GM21381 (cell line): Measurements from ENCODE around the gene ZBED4.

Source experiments
- ATAC-seq: cut with Tn5 transposase; IDR thresholded peaks from one replicate; pipeline ENCODE4 v1.9.1; 2021; ENCODE audit warnings: mild to moderate bottlenecking, moderate library complexity; ENCODE audit not compliant: unreplicated experiment

ZBED4 gene

GRCh38 chr22:49872347-49872746, 18.7 kb downstream of the ZBED4 start:
- ATAC-seq, result no peak

GRCh38 chr22:49873228-49873940, 19.7 kb downstream of the ZBED4 start:
- ATAC-seq, result no peak

GRCh38 chr22:49877642-49878041, 24.0 kb downstream of the ZBED4 start:
- ATAC-seq, result no peak

GRCh38 chr22:49878206-49878605, 24.6 kb downstream of the ZBED4 start:
- ATAC-seq, result no peak

- no peak for ATAC-seq
These were observed 26.2 kb downstream of the ZBED4 start for GRCh38 chr22:49879871-49880270.

- no peak for ATAC-seq
These were observed 26.6 kb downstream of the ZBED4 start for GRCh38 chr22:49880281-49880680.

GRCh38 chr22:49881856-49882255, 28.2 kb downstream of the ZBED4 start:
- ATAC-seq, result no peak

GRCh38 chr22:49882519-49883293, 29.1 kb downstream of the ZBED4 start:
- ATAC-seq, result no peak

- no peak for ATAC-seq
These were observed 29.6 kb downstream of the ZBED4 start for GRCh38 chr22:49883294-49883640.

- no peak for ATAC-seq
These were observed 30.4 kb downstream of the ZBED4 start for GRCh38 chr22:49884075-49884474.

- ATAC-seq, result no peak
These were observed 31.0 kb downstream of the ZBED4 start for GRCh38 chr22:49884503-49885260.

- ATAC-seq, result no peak
These were observed 31.6 kb downstream of the ZBED4 start for GRCh38 chr22:49885281-49885680.

GRCh38 chr22:49885881-49886280, 32.2 kb downstream of the ZBED4 start:
- ATAC-seq, result no peak

- no peak for ATAC-seq
These were observed 32.9 kb downstream of the ZBED4 start for GRCh38 chr22:49886346-49887063.

- ATAC-seq, result no peak
These were observed 33.4 kb downstream of the ZBED4 start for GRCh38 chr22:49887064-49887451.

GRCh38 chr22:49887702-49888101, 34.1 kb downstream of the ZBED4 start:
- ATAC-seq, result no peak

GRCh38 chr22:49889071-49889470, 35.4 kb downstream of the ZBED4 start:
- no peak for ATAC-seq

GRCh38 chr22:49892226-49892899, 38.7 kb downstream of the ZBED4 start:
- ATAC-seq, result no peak

- ATAC-seq, result no peak
These were observed 39.4 kb downstream of the ZBED4 start for GRCh38 chr22:49893025-49893424.

- ATAC-seq, result no peak
These were observed 40.8 kb downstream of the ZBED4 start for GRCh38 chr22:49894322-49895054.
